Natural killer cell treated with Interleukin-12 subunit alpha and Interleukin-12 subunit beta and Interleukin-15 and Interleukin-18, amount 100 ng/mL, for 72 hours (primary cell): Measurements from ENCODE around the gene DUOX2. TPM values are rescaled to one million over a fixed set of nuclear protein-coding genes. Genes with fewer than 3 reads are reported as not detected.
"Not testable (repeated sequence)": the region's sequence is repeated elsewhere in the genome, so short reads cannot be mapped to it uniquely, and the experiment has no call there.

Experiments used
- ATAC-seq, 2 donors: fragments of 150-1000 bp; cut with Tn5 transposase in 1 of 2; sonication (Bioruptor Pico), chemical (Tn5 transposase) in 1 of 2; 2 replicates each; pipeline ENCODE4 v1.10.0; 2021
- DNase-seq: peaks from one replicate; pipeline ENCODE4 v3.0.0; 2022; ENCODE audit warnings: low spot score
- H3K27ac Mint-ChIP-seq, 2 donors: 1 replicate in 1 of 2; 2 replicates in 1 of 2; pipeline ENCODE4 v1.8.0; 2022; ENCODE audit warnings: mixed read lengths in 2 of 2, mild to moderate bottlenecking in 1 of 2, moderate library complexity in 1 of 2
- H3K27me3 Mint-ChIP-seq, 2 donors: 1 replicate in 1 of 2; 2 replicates in 1 of 2; pipeline ENCODE4 v1.8.0; 2022; ENCODE audit warnings: mixed read lengths in 2 of 2
- H3K36me3 Mint-ChIP-seq: one replicate; pipeline ENCODE4 v1.8.0; 2022; ENCODE audit warnings: mixed read lengths
- H3K4me1 Mint-ChIP-seq, 2 donors: 1 replicate in 1 of 2; 2 replicates in 1 of 2; pipeline ENCODE4 v1.8.0; 2022; ENCODE audit warnings: low read depth in 2 of 2, mixed read lengths in 2 of 2, mild to moderate bottlenecking in 1 of 2
- H3K4me3 Mint-ChIP-seq: one replicate; pipeline ENCODE4 v1.8.0; 2022; ENCODE audit warnings: mixed read lengths
- H3K9me3 Mint-ChIP-seq: 2 replicates; pipeline ENCODE4 v1.8.0; 2022; ENCODE audit warnings: mixed read lengths
- total RNA-seq, 2 donors: library from RNA; stranded (reverse); gene quantifications; one replicate each; pipeline ENCODE4 v1.2.3, GENCODE V29; 2022

Gene DUOX2
- total RNA-seq, 2 donors from 2014 or later = 0.19 to 7.1 TPM

- ATAC-seq (no peak), DNase-seq (no peak)
- Mint-ChIP-seq H3K36me3 (no peaks in the 10 kb centered on the region), H3K4me3 (no peak overlapping the region), H3K4me1 (peaks cover 0 to 2% of the 10 kb centered on the region in 2 donors), H3K9me3 (no peaks in the 10 kb centered on the region), H3K27ac (no peak overlapping the region), H3K27me3 (no peaks in the 10 kb centered on the region)
Observed at GRCh38 chr15:45147606-45148005, 33.6 kb upstream of the DUOX2 start.

- no peak overlapping the region for H3K4me3 Mint-ChIP-seq
- peaks cover 0 to 2% of the 10 kb centered on the region in 2 donors for H3K4me1 Mint-ChIP-seq
- no peaks in the 10 kb centered on the region for H3K9me3 Mint-ChIP-seq
- ATAC-seq = no peak
- no peaks in the 10 kb centered on the region for H3K36me3 Mint-ChIP-seq
- no peaks in the 10 kb centered on the region for H3K27me3 Mint-ChIP-seq
- no peak for DNase-seq
- no peak overlapping the region for H3K27ac Mint-ChIP-seq
Observed at GRCh38 chr15:45146405-45146804, 32.4 kb upstream of the DUOX2 start.

- no peaks in the 10 kb centered on the region for H3K9me3 Mint-ChIP-seq
- no peaks in the 10 kb centered on the region for H3K36me3 Mint-ChIP-seq
- H3K27me3 Mint-ChIP-seq = no peaks in the 10 kb centered on the region
- no peak overlapping the region for H3K27ac Mint-ChIP-seq
- H3K4me3 Mint-ChIP-seq = no peak overlapping the region
- DNase-seq (no peak), ATAC-seq (no peak)
- peaks cover 0 to 2% of the 10 kb centered on the region in 2 donors for H3K4me1 Mint-ChIP-seq
Observed at GRCh38 chr15:45144775-45145174, 30.8 kb upstream of the DUOX2 start.

GRCh38 chr15:45143946-45144345 is 30.0 kb upstream of the DUOX2 start:
- ATAC-seq (no peak), DNase-seq (no peak)
- H3K4me3 Mint-ChIP-seq = no peak overlapping the region
- no peaks in the 10 kb centered on the region for H3K27me3 Mint-ChIP-seq
- no peak overlapping the region for H3K27ac Mint-ChIP-seq
- H3K36me3 Mint-ChIP-seq = no peaks in the 10 kb centered on the region
- peaks cover 0 to 2% of the 10 kb centered on the region in 2 donors for H3K4me1 Mint-ChIP-seq
- no peaks in the 10 kb centered on the region for H3K9me3 Mint-ChIP-seq

- Mint-ChIP-seq H3K27ac (no peak overlapping the region), H3K9me3 (no peaks in the 10 kb centered on the region), H3K4me3 (no peak overlapping the region), H3K27me3 (no peaks in the 10 kb centered on the region), H3K36me3 (no peaks in the 10 kb centered on the region), H3K4me1 (peaks cover 0 to 2% of the 10 kb centered on the region in 2 donors)
- DNase-seq = no peak
- ATAC-seq = no peak
Observed at GRCh38 chr15:45143056-45143455, 29.1 kb upstream of the DUOX2 start.

DNA sequence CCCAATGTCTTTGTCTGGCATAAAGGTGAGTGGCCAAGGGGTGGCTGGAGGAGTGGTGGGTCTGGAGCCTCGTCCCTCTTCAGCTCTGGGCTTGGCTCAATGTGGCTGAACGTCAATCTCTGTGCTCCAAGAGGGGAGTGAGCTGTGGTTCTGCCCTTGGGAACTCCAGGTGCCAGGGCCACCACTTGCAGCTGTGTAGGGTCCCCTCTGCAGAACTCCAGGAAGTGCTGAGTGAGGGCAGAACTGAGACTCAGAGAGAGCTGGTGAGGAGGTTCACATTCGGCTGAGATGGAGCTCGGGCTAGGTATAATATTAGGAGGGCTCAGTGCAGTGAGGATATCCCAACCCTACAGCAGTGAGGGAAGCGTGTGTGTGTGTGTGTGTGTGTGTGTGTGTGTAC is 27.4 kb upstream of the DUOX2 start:
- H3K9me3 Mint-ChIP-seq = no peaks in the 10 kb centered on the region
- DNase-seq (no peak), ATAC-seq (no peak)
- H3K4me3 Mint-ChIP-seq = no peak overlapping the region
- peaks cover 0 to 2% of the 10 kb centered on the region in 2 donors for H3K4me1 Mint-ChIP-seq
- no peaks in the 10 kb centered on the region for H3K36me3 Mint-ChIP-seq
- peaks cover 4 to 5% of the 10 kb centered on the region in 2 donors for H3K27me3 Mint-ChIP-seq
- H3K27ac Mint-ChIP-seq = peak overlapping the region in 1 of 2 donors; percentile 52

DNA sequence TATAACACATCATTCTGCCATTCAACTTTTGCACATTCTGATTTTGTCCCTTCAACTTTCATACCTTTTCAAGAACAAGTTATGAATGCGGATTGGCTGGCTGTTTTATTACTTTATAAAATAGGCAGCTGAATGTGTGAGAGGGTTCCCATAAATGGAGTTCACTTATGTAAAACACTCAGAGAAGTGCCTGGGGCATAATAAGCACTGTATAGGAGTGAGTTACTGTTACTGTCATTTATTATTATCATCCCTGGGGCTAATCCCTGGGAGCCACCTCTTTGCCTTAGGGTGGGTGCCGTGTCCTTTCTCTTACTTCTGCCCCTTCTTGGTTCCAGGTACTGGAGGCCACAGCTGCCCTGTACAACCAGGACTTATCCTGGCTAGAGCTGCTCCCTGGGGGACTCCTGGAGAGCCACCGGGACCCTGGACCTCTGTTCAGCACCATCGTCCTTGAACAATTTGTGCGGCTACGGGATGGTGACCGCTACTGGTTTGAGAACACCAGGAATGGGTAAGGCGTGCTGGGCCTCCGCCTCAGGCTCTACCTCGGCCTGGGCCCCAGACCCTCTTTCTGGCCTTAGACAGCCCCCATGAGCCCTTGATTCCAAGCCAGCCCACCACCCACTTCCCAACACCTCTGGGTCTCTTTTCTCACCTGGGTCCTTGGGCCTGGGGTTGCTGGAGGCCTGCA is 26.7 kb upstream of the DUOX2 start:
- Mint-ChIP-seq H3K27me3 (peaks cover 8% of the 10 kb centered on the region in 2 donors), H3K27ac (no peak overlapping the region), H3K9me3 (no peaks in the 10 kb centered on the region), H3K4me1 (peaks cover 0 to 2% of the 10 kb centered on the region in 2 donors), H3K4me3 (no peak overlapping the region), H3K36me3 (no peaks in the 10 kb centered on the region)
- ATAC-seq (no peak), DNase-seq (no peak)

DNA sequence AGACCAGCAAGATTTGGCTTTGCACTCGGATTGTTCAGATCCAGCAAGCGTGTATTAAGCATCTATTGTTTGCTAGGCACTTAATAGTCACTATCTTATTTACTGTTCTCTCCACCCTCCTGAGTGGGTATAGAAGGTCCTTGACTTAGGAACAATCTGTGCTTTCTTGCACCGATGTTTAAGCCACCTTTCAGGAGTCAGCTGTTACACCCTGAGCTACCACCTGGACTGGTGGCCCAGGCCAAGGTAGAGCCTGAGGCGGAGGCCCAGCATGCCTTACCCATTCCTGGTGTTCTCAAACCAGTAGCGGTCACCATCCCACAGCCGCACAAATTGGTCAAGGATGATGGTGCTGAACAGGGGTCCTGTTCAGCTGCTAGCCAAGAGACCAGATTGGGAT is 25.8 kb upstream of the DUOX2 start:
- Mint-ChIP-seq H3K4me3 (no peak overlapping the region), H3K36me3 (no peaks in the 10 kb centered on the region), H3K27me3 (peaks cover 9% of the 10 kb centered on the region in 2 donors), H3K27ac (no peak overlapping the region), H3K4me1 (peaks cover 0 to 1% of the 10 kb centered on the region in 2 donors), H3K9me3 (no peaks in the 10 kb centered on the region)
- no peak for DNase-seq
- ATAC-seq = no peak

DNA sequence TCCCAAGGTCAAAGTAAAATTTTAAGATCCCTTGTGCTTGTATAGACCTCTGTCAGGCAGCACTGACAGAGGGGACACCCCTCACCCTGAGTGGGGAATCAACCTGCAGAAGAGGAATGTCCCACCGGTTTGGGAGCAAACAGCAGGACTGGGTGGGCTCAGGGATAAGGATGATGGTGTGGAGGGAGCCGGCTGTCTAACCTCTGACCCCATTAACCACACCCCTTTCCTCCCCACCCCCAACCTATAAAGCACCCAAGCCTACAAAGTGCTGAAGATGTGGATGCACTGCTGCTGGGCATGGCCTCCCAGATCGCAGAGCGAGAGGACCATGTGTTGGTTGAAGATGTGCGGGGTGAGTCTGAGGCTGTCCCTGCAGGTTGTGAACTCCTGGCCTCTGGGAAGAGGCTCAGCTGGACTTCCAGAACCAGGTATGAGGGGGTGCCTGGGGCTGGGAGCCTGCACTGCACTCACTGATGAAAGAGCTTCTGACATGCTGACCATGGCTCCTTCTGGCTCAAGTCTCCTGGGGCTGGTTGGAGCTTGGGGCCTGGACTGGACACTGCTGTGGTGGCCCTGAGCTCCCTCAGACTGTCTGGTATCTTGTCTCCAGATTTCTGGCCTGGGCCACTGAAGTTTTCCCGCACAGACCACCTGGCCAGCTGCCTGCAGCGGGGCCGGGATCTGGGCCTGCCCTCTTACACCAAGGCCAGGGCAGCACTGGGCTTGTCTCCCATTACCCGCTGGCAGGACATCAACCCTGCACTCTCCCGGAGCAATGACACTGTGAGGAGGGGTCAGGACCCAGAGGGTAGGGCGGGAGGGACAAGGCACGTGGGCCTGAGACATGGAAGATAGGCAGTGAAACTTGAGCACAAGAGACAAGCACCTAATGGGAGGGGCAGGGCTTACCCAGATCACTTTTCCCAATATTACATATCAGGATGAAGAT is 25.1 kb upstream of the DUOX2 start:
- H3K27me3 Mint-ChIP-seq = peaks cover 16% of the 10 kb centered on the region in 2 donors
- H3K4me3 Mint-ChIP-seq = no peak overlapping the region
- H3K36me3 Mint-ChIP-seq = no peaks in the 10 kb centered on the region
- H3K9me3 Mint-ChIP-seq = no peaks in the 10 kb centered on the region
- no peak for DNase-seq
- no peak for ATAC-seq
- peaks cover 0 to 4% of the 10 kb centered on the region in 2 donors for H3K4me1 Mint-ChIP-seq
- H3K27ac Mint-ChIP-seq = no peak overlapping the region

GRCh38 chr15:45137703-45138102 is 23.7 kb upstream of the DUOX2 start:
- Mint-ChIP-seq H3K36me3 (no peaks in the 10 kb centered on the region), H3K4me1 (peaks cover 0 to 4% of the 10 kb centered on the region in 2 donors), H3K27me3 (peaks cover 25 to 30% of the 10 kb centered on the region in 2 donors), H3K27ac (no peak overlapping the region), H3K9me3 (no peaks in the 10 kb centered on the region), H3K4me3 (no peak overlapping the region)
- no peak for ATAC-seq
- no peak for DNase-seq

GRCh38 chr15:45136378-45136764 is 22.4 kb upstream of the DUOX2 start:
- no peaks in the 10 kb centered on the region for H3K9me3 Mint-ChIP-seq
- no peak overlapping the region for H3K4me3 Mint-ChIP-seq
- no peaks in the 10 kb centered on the region for H3K36me3 Mint-ChIP-seq
- no peak overlapping the region for H3K27ac Mint-ChIP-seq
- ATAC-seq (no peak), DNase-seq (no peak)
- H3K27me3 Mint-ChIP-seq = peaks cover 31 to 38% of the 10 kb centered on the region in 2 donors
- H3K4me1 Mint-ChIP-seq = peaks cover 0 to 4% of the 10 kb centered on the region in 2 donors

DNA sequence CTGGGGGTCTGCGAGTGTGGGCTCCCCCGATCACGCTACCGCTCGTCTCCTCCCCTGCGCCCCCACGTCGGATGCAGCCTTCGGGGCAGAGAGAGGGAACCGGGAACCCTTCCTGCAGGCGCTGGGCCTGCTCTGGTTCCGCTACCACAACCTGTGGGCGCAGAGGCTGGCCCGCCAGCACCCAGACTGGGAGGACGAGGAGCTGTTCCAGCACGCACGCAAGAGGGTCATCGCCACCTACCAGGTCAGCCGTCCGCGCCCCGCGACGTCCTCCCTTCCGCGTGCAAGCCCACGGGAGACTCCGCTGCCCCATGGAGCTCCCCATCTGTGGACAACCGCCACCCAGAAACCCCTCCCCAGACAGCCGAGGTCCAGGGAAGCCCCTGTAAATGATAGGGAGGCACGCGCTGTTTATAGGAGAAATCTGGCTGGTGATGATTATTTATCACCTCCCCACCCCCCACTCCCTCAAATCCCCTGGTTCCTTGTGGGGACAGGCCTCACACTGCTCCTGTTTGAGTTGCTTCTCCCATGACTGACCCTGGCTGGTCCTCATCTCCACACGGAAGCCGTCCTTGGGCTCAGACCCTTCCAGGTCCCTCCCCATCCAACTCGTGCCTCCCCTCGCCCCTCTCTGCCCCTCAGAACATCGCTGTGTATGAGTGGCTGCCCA is 21.9 kb upstream of the DUOX2 start:
- H3K36me3 Mint-ChIP-seq, ATAC-seq, H3K27ac Mint-ChIP-seq, H3K4me1 Mint-ChIP-seq, H3K9me3 Mint-ChIP-seq, DNase-seq, H3K4me3 Mint-ChIP-seq: not testable (repeated sequence)
- H3K27me3 Mint-ChIP-seq = peaks cover 31 to 38% of the 10 kb centered on the region in 2 donors

DNA sequence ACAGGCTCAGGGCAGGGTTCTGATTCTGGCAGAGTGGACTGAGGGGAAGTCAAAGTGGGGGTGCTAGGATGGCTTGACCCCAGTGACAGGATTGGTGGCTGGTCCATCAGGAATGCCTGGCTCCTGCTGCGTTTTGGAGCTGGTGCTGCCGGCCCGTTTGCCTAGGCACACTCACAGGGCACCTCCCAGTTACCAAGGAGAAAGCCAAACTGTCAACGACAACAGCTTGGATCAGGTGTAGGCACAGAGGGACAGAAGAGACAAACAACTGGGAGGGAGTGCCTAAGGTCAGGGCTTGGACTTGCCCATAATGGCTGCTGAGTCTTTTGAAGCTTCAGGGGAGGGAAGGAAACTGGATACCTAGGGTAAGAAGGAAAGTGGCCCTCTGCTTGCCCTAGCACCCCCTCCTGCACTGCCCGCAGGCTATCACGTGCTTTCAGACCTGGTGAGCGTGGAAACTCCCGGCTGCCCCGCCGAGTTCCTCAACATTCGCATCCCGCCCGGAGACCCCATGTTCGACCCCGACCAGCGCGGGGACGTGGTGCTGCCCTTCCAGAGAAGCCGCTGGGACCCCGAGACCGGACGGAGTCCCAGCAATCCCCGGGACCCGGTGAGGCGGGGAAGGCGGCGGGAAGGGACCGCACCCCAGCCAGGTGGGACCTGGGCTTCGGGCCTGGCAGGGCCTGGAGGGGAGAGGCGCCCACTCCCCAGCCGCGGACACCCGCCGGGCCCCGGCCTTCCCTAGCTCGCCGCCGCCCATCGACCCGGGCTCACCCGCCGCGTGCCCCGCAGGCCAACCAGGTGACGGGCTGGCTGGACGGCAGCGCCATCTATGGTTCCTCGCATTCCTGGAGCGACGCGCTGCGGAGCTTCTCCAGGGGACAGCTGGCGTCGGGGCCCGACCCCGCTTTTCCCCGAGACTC is 21.0 kb upstream of the DUOX2 start:
- H3K9me3 Mint-ChIP-seq = no peaks in the 10 kb centered on the region
- ATAC-seq = peak in 1 of 2 donors; percentile 32
- H3K36me3 Mint-ChIP-seq = no peaks in the 10 kb centered on the region
- H3K4me1 Mint-ChIP-seq = peaks cover 0 to 6% of the 10 kb centered on the region in 2 donors
- H3K27me3 Mint-ChIP-seq = peaks cover 34 to 45% of the 10 kb centered on the region in 2 donors
- no peak for DNase-seq
- H3K27ac Mint-ChIP-seq = no peak overlapping the region
- peak overlapping the region; percentile 52 for H3K4me3 Mint-ChIP-seq
